HepG2 (cell line): ENCODE results near the gene DSCAM. TPM values are rescaled to one million over a fixed set of nuclear protein-coding genes. Genes with fewer than 3 reads are reported as not detected.

ENCODE experiments used
- ATAC-seq: fragments of 200-7000 bp; cut with Tn5 transposase; 3 replicates; pipeline ENCODE4 v1.9.1; 2020; ENCODE audit warnings: mild to moderate bottlenecking, moderate library complexity
- BruUV-seq: library from RNA; stranded (reverse); fragments of 400-500 nt; replicated peaks from 2 replicates; lab custom pipeline; 2021; lab: Mats Ljungman, UMichigan
- CTCF ChIA-PET: fragments of 300-600 bp; formaldehyde crosslinking; extraction: SDS; loops from one replicate; lab custom pipeline; 2021; ENCODE audit warnings: low total read pairs, inconsistent platforms, low intra/inter-chr PET ratio; lab: Yijun Ruan, JAX
- POLR2A ChIA-PET: fragments of 350-600 bp; sonication (Branson Sonifier 250); formaldehyde crosslinking; loops from one replicate; lab custom pipeline; 2020; ENCODE audit warnings: antibody characterized with exemption, inconsistent platforms; lab: Yijun Ruan, JAX
- DNase-seq: peaks from one replicate; pipeline ENCODE4 v3.0.0-alpha.2; 2015; ENCODE audit warnings: low spot score
- FAIRE-seq: peaks from 3 replicates; lab custom pipeline; 2011; peaks lifted over from hg19 to GRCh38; lab: Jason Lieb, UNC
- H2AFZ ChIP-seq: one replicate; pipeline ENCODE4 v1.6.1; 2011; ENCODE audit warnings: low read length, inconsistent platforms
- H3K27ac ChIP-seq: fragments of 300-600 bp; 3 replicates; pipeline ENCODE4 v1.8.0; 2011; ENCODE audit warnings: mixed run types, mild to moderate bottlenecking, mixed read lengths, low read length, inconsistent platforms; ENCODE audit not compliant: insufficient read depth; ENCODE audit errors: extremely low read length
- H3K27me3 ChIP-seq, 2 experiments: fragments of 200-600 bp in 1 of 2; 2 replicates in 1 of 2; 3 replicates in 1 of 2; pipeline versions ENCODE4 v1.6.0 to v1.8.0; 2011; ENCODE audit warnings: low read length in 2 of 2, mild to moderate bottlenecking in 2 of 2, moderate library complexity in 2 of 2, inconsistent platforms in 1 of 2; ENCODE audit not compliant: insufficient read depth in 2 of 2, control insufficient read depth in 1 of 2
- H3K36me3 ChIP-seq, 2 experiments: fragments of 200-600 bp in 1 of 2; replicated peaks in 1 of 2; 2 replicates in 1 of 2; 3 replicates in 1 of 2; pipeline versions ENCODE4 v1.5.1 to v1.8.0; 2011; ENCODE audit warnings: low read length in 2 of 2, inconsistent platforms in 1 of 2; ENCODE audit not compliant: insufficient read depth in 2 of 2, control insufficient read depth in 1 of 2
- H3K4me1 ChIP-seq: 2 replicates; pipeline ENCODE4 v1.5.1; 2012; ENCODE audit warnings: low read length, inconsistent platforms; ENCODE audit not compliant: insufficient read depth
- H3K4me2 ChIP-seq: 2 replicates; pipeline ENCODE4 v1.6.0; 2011; ENCODE audit warnings: low read depth, low read length, inconsistent platforms
- H3K4me3 ChIP-seq, 3 experiments: fragments of 200-600 bp in 1 of 3; sonication (generic), shearing (Covaris generic) in 1 of 3; replicated peaks in 1 of 3; 2 replicates each; pipeline ENCODE4 v1.5.1; 2011 to 2016; ENCODE audit warnings: low read length in 3 of 3, inconsistent platforms in 2 of 3, low read depth in 2 of 3, mild to moderate bottlenecking in 2 of 3, control low read depth in 1 of 3, mixed read lengths in 1 of 3; ENCODE audit not compliant: insufficient read depth in 1 of 3
- H3K79me2 ChIP-seq: one replicate; pipeline ENCODE4 v1.6.1; 2011; ENCODE audit warnings: low read length, inconsistent platforms; ENCODE audit not compliant: insufficient read depth
- H3K9ac ChIP-seq: 2 replicates; pipeline ENCODE4 v1.6.0; 2011; ENCODE audit warnings: mild to moderate bottlenecking, low read depth, low read length, inconsistent platforms; ENCODE audit not compliant: insufficient read depth
- H3K9me3 ChIP-seq: 2 replicates; pipeline ENCODE4 v1.5.1; 2012; ENCODE audit warnings: mild to moderate bottlenecking, low read length
- H4K20me1 ChIP-seq: 2 replicates; pipeline ENCODE4 v1.6.0; 2011; ENCODE audit warnings: inconsistent platforms, mild to moderate bottlenecking, low read length, moderate library complexity; ENCODE audit not compliant: insufficient read depth
- CBFB ChIP-seq: sonication (generic); formaldehyde crosslinking; IDR thresholded peaks from 2 replicates; pipeline ENCODE4 v1.4.0; 2020; ENCODE audit warnings: missing genetic modification reagents
- EED ChIP-seq: sonication (generic); formaldehyde crosslinking; IDR thresholded peaks from 2 replicates; pipeline ENCODE4 v1.5.0; 2020; ENCODE audit warnings: mild to moderate bottlenecking, missing genetic modification reagents
- ERF ChIP-seq: IDR thresholded peaks from 2 replicates; pipeline ENCODE4 v1.6.1; 2018; ENCODE audit warnings: missing biosample characterization, missing genetic modification reagents
- FOXC1 ChIP-seq: sonication (generic); formaldehyde crosslinking; IDR thresholded peaks from 2 replicates; pipeline ENCODE4 v1.8.0; 2022; ENCODE audit warnings: mild to moderate bottlenecking, missing genetic modification reagents, borderline replicate concordance
- HNF4G ChIP-seq, 2 experiments: sonication (generic) in 1 of 2; formaldehyde crosslinking in 1 of 2; IDR thresholded peaks; 2 replicates each; pipeline versions ENCODE4 v1.4.0 to v1.6.1; 2011 to 2020; ENCODE audit warnings: borderline replicate concordance in 2 of 2, low read depth in 2 of 2, mild to moderate bottlenecking in 2 of 2, low read length in 1 of 2, missing genetic modification reagents in 1 of 2, moderate library complexity in 1 of 2
- MEF2D ChIP-seq: sonication (generic); formaldehyde crosslinking; IDR thresholded peaks from 2 replicates; pipeline ENCODE4 v1.5.1; 2020; ENCODE audit warnings: mild to moderate bottlenecking, missing genetic modification reagents
- NCOA2 ChIP-seq: sonication (generic); formaldehyde crosslinking; IDR thresholded peaks from 2 replicates; pipeline ENCODE4 v1.8.0; 2022; ENCODE audit warnings: inconsistent platforms
- NPAS2 ChIP-seq: sonication (generic); formaldehyde crosslinking; IDR thresholded peaks from 2 replicates; pipeline ENCODE4 v1.8.0; 2022; ENCODE audit warnings: mild to moderate bottlenecking, missing genetic modification reagents, borderline replicate concordance
- PPARG ChIP-seq: conservative IDR thresholded peaks from 2 replicates; pipeline ENCODE4 v1.6.1; 2016; ENCODE audit warnings: missing biosample characterization, missing genetic modification reagents
- SIX4 ChIP-seq: sonication (generic); formaldehyde crosslinking; IDR thresholded peaks from 2 replicates; pipeline ENCODE4 v1.4.0; 2020; ENCODE audit warnings: missing genetic modification reagents
- TBX3 ChIP-seq: fragments of 450-650 bp; IDR thresholded peaks from 2 replicates; pipeline ENCODE4 v1.6.1; 2017; ENCODE audit warnings: antibody characterized with exemption, mild to moderate bottlenecking, inconsistent platforms, borderline replicate concordance
- ZBTB1 ChIP-seq: sonication (generic); formaldehyde crosslinking; IDR thresholded peaks from 2 replicates; pipeline ENCODE4 v1.4.0; 2020; ENCODE audit warnings: missing genetic modification reagents, borderline replicate concordance
- ZBTB21 ChIP-seq: sonication (generic); formaldehyde crosslinking; IDR thresholded peaks from 2 replicates; pipeline ENCODE4 v1.4.0; 2020; ENCODE audit warnings: missing genetic modification reagents
- ZNF672 ChIP-seq: sonication (generic); formaldehyde crosslinking; IDR thresholded peaks from 2 replicates; pipeline ENCODE4 v1.8.1; 2022; ENCODE audit warnings: missing genetic modification reagents
- WGBS: methylation state at CpG from one replicate; pipeline ENCODE4 v1.1.6; 2017; ENCODE audit warnings: low lambda C conversion rate; 5-methylcytosine and 5-hydroxymethylcytosine counted together
- in situ Hi-C: cut with HindIII; loops from 2 replicates; pipeline ENCODE4 v1.10.0; 2017; ENCODE audit warnings: low pct_unique_long_range_greater_than_20kb; ENCODE audit not compliant: extremely low pct_ligation_motif_present
- intact Hi-C: fragments of 100-400 bp; cut with micrococcal nuclease; formaldehyde crosslinking; loops from one replicate; pipeline ENCODE4 v1.10.0; 2022; ENCODE audit not compliant: unreplicated experiment
- polyA plus RNA-seq, 8 experiments: library from polyadenylated mRNA; depleted of rRNA in 3 of 8; stranded (reverse) in 7 of 8; unstranded in 1 of 8; fragments of >200 nt; fragmentation: Illumina TruSeq in 4 of 8; extraction: Trizol in 4 of 8; gene quantifications; 2 replicates each; pipeline versions ENCODE4 v1.2.1 to v1.2.3, GENCODE V29; 2011 to 2016; ENCODE audit warnings: low read depth in 4 of 8, missing spikeins in 1 of 8, mixed read lengths in 1 of 8; ENCODE audit not compliant: insufficient read depth in 1 of 8
- total RNA-seq, 5 experiments: library from RNA; depleted of rRNA; stranded (reverse); fragments of >200 nt; fragmentation: Illumina TruSeq; extraction: Trizol; gene quantifications; 2 replicates each; pipeline ENCODE4 v1.2.3, GENCODE V29; 2016; ENCODE audit warnings: low read depth in 1 of 5
- TF ChIP-seq, protein P1 (sequence below): sonication (generic); formaldehyde crosslinking; IDR thresholded peaks from 2 replicates; pipeline ENCODE4 v1.4.0; 2020; ENCODE audit warnings: mild to moderate bottlenecking, missing genetic modification reagents, borderline replicate concordance
- TF ChIP-seq, protein P2 (sequence below): IDR thresholded peaks from 2 replicates; pipeline ENCODE4 v1.6.1; 2016; ENCODE audit warnings: control low read depth

Gene DSCAM
- total and polyA plus RNA-seq, 2 of the 13 experiments (the other 11 are each of a cell fraction or from before 2014, with no cell fraction given), result not detected

DNA sequence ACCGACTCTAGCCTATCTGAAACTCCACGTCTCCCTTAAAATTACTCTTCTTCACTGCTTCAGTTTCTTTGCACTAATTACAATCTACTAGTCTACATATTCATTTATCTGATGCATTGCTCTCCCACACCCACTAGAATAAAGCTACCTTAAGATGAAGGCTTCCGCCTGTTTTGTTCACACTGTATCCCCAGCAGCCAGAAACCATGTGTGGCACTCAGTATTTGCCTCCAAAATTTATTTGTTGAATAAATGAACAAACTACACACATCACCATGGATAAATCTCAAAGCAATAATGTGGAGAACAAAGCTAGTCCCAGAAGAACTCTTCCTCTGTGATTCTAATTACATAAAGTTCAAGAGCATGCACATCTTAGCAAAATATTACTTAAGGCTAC lies 95.7 kb downstream of the DSCAM start:
- intact Hi-C loops (no loop called here), in situ Hi-C loops (no loop called here)
- Histone ChIP-seq H3K27me3 (no peaks in the 10 kb centered on the region), H3K9me3 (peaks cover 97% of the 10 kb centered on the region), H3K79me2 (no peaks in the 10 kb centered on the region), H3K4me3 (no peak overlapping the region), H3K4me1 (no peaks in the 10 kb centered on the region), H3K27ac (no peak overlapping the region), H3K9ac (no peak overlapping the region), H3K4me2 (no peak overlapping the region), H4K20me1 (no peaks in the 10 kb centered on the region), H2AFZ (no peak overlapping the region), H3K36me3 (no peaks in the 10 kb centered on the region)
- TF ChIP-seq ZBTB21 (CRISPR knock-in tag) (no peak), FOXC1 (CRISPR knock-in tag) (no peak), SIX4 (CRISPR knock-in tag) (no peak), CBFB (CRISPR knock-in tag) (no peak), ERF (CRISPR knock-in tag) (no peak), ZNF672 (CRISPR knock-in tag) (no peak), EED (CRISPR knock-in tag) (no peak), ZBTB1 (no peak), NCOA2 (no peak), HNF4G (IDR thresholded peaks at IDR 0.05; ENCODE audit: borderline replicate concordance, low read depth, low read length) (no peak), HNF4G (CRISPR knock-in tag; IDR thresholded peaks at IDR 0.05; ENCODE audit: borderline replicate concordance, low read depth) (no peak), MEF2D (CRISPR knock-in tag) (no peak), NPAS2 (no peak), PPARG (CRISPR knock-in tag) (no peak), TBX3 (no peak)
- TF ChIP-seq, protein P1, sequence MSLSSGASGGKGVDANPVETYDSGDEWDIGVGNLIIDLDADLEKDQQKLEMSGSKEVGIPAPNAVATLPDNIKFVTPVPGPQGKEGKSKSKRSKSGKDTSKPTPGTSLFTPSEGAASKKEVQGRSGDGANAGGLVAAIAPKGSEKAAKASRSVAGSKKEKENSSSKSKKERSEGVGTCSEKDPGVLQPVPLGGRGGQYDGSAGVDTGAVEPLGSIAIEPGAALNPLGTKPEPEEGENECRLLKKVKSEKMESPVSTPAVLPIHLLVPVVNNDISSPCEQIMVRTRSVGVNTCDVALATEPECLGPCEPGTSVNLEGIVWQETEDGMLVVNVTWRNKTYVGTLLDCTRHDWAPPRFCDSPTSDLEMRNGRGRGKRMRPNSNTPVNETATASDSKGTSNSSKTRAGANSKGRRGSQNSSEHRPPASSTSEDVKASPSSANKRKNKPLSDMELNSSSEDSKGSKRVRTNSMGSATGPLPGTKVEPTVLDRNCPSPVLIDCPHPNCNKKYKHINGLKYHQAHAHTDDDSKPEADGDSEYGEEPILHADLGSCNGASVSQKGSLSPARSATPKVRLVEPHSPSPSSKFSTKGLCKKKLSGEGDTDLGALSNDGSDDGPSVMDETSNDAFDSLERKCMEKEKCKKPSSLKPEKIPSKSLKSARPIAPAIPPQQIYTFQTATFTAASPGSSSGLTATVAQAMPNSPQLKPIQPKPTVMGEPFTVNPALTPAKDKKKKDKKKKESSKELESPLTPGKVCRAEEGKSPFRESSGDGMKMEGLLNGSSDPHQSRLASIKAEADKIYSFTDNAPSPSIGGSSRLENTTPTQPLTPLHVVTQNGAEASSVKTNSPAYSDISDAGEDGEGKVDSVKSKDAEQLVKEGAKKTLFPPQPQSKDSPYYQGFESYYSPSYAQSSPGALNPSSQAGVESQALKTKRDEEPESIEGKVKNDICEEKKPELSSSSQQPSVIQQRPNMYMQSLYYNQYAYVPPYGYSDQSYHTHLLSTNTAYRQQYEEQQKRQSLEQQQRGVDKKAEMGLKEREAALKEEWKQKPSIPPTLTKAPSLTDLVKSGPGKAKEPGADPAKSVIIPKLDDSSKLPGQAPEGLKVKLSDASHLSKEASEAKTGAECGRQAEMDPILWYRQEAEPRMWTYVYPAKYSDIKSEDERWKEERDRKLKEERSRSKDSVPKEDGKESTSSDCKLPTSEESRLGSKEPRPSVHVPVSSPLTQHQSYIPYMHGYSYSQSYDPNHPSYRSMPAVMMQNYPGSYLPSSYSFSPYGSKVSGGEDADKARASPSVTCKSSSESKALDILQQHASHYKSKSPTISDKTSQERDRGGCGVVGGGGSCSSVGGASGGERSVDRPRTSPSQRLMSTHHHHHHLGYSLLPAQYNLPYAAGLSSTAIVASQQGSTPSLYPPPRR (CRISPR knock-in tag), result no peak
- TF ChIP-seq, protein P2, sequence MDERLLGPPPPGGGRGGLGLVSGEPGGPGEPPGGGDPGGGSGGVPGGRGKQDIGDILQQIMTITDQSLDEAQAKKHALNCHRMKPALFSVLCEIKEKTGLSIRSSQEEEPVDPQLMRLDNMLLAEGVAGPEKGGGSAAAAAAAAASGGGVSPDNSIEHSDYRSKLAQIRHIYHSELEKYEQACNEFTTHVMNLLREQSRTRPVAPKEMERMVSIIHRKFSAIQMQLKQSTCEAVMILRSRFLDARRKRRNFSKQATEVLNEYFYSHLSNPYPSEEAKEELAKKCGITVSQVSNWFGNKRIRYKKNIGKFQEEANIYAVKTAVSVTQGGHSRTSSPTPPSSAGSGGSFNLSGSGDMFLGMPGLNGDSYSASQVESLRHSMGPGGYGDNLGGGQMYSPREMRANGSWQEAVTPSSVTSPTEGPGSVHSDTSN (CRISPR knock-in tag), result no peak
- DNase-seq, result no peak
- CTCF ChIA-PET, result no interaction called here
- FAIRE-seq, result no peak
- BruUV-seq, result no TSS peak
- POLR2A ChIA-PET, result no interaction called here
- ATAC-seq, result no peak
- WGBS, result 47% methylated on average over 3 of the region's 3 CpGs
